DLD1 (cell line): ENCODE measurements around the gene HIRIP3.

ENCODE experiments used
- in situ Hi-C: cut with HindIII; loops from 2 replicates; pipeline ENCODE4 v1.10.0; 2017; ENCODE audit warnings: low sequenced_read_pairs

HIRIP3 gene

DNA sequence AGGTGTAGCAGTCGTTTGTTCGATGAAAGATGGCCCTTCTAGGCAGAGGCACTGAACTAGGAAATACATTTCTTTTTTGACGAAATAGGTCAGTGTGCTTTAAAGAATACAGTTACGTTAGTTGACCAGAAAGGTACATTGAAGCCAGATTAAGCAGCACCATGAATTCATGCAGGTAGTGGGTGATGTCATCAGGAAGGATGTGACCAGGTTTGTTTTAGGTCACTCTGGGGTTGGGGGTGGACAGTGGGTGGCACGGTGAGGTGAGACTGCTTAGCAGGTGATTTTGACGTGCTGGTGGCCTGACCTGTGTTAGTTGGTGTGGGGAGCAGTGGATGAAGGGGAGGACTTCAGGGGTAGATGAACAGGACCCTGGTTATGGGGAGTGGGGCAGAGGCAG lies 4.2 kb upstream of the HIRIP3 start:
- in situ Hi-C loops = no loop called here

DNA sequence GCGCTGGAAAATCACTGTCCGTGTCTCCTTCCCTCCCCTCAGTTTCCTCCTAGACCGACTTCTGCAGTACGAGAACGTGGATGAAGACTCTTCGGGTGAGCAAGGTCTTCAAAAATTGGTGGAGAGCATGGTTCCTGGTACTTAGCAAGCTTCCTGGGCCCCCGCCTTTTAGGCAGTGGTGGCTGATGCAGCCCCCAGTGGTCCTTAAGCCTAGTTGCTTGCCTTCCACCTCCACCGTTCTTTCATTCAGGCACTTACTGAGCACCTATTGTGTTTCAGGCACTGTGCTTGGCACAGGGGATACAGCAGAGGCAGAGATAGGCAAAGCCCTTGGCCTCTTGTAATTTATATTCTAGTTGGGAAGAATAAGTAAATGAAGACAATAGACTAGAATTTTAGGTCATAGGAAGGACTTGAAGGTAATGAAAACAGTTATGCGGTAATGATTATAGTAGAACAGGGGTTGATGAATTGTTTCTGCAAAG lies 1.4 kb upstream of the HIRIP3 start:
- in situ Hi-C loops = no loop called here

DNA sequence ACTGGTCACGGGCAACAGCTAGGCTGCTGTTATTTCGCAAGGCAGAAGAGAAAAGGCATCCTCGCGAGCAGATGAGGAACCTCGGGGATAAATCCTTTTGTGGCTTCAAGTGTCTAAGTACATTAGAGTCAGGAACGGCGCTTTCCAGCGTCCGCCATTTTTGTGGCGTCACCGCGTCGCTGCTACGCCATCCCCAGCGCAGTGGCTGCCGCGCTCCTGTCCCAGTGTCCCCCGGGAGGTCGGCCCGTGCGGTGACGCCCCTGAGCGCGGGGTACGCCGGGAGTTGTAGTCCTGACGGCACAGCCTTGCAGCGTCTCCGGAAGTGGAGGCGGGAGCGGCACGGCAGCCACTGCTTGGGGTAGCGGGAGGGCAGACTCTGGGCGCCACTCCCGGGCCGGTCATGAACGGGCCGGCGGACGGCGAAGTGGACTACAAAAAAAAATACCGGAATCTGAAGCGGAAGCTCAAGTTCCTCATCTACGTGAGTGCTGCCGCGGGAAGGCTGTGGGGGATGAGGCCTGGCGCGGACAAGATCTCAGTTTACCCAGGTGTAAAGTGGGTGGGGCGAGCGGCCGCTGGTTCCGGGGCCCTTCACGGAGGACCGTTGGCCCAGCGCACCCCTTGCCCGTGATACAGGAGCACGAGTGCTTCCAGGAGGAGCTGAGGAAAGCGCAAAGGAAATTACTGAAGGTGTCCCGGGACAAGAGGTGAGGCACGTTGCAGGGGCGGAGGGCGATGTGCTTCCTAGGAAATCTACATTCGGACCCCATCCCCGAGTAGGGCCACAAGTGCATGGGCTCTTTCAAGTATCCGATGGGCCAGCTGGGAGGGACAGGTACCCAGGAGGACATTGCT lies 721 bp upstream of the HIRIP3 start, which contains the start of gene INO80E:
Gene INO80E, plus strand, starts transcription at position 331 of the 855 bp plus-strand sequence. Its CDS starts 70 bp downstream, at position 401.
- in situ Hi-C loops = no loop called here

DNA sequence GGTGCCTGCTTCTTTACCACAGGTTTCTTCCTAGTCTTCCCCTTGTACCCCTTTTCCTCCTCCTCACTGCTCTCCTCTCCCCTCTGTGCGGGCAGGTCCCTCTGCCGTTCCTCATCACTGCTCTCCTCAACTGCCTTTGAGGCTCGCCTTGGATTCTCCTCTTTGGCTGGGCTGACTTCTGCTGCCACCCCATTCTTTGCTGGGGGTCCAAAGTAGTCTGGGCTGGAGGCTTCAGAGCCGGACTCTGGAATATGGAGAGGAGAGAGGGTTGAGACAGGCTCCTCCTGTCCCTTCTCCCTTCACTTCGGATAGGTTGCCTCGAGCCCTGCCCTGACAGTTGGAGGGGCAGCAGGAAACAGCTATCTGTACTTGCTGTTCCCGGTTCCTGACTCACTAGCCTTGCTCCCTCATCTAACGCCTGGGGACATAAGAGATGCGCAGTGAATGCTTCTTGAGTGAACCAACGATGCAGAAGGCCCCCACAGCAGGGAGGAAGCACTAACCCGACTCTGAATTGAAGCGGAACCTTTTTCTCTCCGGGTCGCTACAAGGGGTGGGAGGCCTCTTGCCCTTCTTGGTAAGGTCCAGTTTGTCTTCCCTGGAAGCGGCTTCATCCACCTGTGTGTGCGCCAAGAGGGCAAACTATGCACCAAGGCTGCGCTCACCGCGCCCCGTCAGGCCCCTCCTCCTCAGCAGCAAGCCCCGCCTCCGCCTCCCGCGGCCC lies 655 bp downstream of the HIRIP3 start:
- in situ Hi-C loops = no loop called here

DNA sequence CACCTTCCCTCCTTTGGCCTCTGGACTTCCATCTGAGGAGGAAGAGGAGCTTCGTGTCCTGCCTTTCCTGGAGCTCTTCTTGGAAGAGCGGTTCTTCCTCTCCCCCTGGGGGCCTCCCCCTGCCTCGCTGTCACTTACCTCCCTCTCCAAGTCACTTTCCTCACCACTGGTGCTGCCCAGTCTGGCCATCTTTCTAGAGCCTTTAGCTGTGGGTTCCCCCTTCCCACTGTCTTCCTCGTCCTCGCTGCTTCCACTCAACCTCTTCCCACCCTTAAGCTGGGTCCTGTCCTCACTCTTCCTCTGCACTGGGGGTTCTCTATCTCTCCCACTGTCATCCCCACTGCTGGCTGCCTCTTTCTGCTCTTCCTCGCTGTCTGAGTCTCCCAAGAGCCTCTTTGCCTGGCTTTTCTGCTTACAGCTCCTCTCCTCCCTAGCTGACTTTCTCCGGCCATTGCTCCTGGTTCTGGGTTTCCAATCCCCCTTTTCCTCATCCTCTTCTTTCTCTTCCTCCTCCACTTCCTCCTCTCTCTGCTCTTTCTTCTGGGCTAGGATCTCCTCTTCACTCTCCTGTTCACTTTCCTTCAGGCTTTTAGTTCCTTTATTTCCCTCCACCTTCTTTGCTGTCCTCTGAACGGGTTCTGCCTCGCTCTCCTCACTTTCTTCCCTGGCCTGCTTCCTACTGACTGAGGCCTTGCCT lies 1.4 kb downstream of the HIRIP3 start:
- in situ Hi-C loops = no loop called here

DNA sequence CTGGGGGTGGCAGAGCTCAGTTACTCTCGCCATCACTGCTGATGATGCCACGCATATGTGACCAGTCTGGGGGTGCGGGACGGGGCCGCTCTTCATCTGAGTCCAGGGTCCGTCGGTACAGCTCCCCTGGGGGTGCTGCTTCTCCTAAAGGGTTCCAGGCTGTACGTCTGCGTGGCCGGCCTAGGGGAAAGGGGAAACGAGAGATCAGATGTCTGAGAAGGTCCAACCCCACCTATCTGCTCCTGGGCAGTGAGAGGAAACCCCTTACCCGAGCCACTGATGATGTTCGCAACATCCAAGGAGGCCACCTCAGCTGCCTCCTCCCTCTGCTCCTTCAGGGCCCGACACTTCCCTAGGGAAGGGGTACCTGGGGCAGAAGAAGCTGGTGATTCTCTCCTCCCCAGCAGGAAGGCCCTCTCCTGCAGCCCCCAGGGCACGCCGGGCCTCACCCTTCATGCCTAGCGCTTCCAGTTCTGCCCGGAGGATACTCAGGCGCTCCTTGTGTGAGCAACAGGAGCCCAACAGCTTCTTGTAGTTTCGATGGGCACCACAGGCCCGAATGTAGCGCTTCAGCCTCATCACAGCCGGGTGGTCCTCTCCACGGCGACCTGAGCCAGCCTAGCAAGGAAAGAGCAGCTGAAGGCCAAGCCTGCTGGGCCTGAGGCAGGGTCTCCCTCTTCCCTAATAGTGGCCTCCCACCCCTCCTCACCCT lies 2.1 kb downstream of the HIRIP3 start:
- in situ Hi-C loops = no loop called here

DNA sequence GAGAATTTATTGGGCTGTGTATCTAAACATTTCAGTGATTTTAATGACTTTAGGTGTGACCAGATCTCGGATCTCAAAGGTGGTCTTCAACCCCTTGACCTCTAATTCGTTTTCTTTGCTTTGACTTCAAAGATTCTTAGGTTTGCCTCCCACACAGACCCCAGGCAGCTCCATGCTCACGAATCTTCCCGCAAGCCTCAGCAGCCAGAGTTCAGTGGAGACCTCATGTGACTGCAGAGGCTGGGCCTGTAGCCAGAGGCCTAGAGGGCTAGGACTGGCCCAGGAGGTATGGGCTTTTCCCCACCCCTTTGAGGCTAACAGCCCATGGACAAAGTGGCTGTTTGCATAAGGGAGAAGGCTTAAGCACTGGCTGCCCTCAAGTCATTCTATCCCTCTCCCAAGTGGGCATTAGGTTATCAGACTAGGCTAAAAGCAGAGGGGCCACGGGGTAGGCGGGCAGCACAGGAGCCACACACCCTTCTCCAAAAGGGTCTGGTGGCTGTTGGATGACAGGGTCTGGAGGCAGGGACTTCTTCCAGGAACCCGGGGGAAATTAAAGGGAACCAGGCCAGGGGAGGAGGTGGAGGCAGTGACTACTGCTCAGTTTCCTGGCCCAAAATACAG lies 3.0 kb downstream of the HIRIP3 start:
- in situ Hi-C loops = no loop called here

DNA sequence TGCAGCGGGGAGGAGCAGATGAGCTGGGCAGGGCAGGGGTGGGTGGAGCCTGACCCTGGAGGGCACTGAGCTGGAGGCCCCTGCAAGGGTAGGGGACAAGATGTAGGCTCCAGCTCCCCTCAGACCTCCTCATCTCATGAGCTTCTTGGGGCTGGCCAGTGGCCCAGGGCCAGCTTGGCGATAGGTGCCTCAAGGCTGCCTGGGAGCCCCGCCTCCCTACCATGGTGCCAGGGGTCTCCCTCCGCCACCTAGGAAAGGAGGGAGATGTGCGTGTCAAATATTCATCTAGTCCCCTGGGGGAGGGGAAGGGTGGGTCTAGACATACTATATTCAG lies 3.9 kb downstream of the HIRIP3 start:
- in situ Hi-C loops = no loop called here

DNA sequence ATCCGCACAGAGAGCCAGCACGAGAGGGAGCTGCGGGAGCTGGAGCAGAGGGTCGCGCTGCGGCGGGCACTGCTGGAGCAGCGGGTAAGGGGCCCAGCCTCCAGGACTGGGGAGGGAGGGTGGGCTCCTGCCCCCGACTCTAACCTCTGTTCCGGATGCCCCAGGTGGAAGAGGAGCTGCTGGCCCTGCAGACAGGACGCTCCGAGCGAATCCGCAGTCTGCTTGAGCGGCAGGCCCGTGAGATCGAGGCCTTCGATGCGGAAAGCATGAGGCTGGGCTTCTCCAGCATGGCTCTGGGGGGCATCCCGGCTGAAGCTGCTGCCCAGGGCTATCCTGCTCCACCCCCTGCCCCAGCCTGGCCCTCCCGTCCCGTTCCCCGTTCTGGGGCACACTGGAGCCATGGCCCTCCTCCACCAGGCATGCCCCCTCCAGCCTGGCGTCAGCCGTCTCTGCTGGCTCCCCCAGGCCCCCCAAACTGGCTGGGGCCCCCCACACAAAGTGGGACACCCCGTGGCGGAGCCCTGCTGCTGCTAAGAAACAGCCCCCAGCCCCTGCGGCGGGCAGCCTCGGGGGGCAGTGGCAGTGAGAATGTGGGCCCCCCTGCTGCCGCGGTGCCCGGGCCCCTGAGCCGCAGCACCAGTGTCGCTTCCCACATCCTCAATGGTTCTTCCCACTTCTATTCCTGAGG lies 4.4 kb downstream of the HIRIP3 start:
- in situ Hi-C loops = no loop called here

DNA sequence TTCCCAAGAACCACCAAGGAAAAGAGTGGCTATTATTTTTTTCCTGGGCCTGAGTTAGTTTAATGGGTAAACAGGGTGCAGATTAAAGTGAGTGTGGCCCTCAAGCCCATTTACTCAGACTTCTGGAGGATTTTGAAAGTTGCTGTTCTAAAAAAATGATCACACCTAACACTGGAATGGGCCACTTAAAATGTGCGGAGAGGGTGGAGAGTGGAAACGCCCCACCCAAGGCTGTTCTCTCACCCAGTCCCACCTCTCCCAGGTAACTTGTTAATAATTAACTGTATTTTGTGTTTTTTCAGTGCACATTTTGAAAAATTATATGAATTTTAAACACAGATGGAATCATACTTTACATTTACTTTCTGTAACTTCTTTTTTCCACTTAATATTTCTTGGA lies 5.4 kb downstream of the HIRIP3 start:
- in situ Hi-C loops = no loop called here

DNA sequence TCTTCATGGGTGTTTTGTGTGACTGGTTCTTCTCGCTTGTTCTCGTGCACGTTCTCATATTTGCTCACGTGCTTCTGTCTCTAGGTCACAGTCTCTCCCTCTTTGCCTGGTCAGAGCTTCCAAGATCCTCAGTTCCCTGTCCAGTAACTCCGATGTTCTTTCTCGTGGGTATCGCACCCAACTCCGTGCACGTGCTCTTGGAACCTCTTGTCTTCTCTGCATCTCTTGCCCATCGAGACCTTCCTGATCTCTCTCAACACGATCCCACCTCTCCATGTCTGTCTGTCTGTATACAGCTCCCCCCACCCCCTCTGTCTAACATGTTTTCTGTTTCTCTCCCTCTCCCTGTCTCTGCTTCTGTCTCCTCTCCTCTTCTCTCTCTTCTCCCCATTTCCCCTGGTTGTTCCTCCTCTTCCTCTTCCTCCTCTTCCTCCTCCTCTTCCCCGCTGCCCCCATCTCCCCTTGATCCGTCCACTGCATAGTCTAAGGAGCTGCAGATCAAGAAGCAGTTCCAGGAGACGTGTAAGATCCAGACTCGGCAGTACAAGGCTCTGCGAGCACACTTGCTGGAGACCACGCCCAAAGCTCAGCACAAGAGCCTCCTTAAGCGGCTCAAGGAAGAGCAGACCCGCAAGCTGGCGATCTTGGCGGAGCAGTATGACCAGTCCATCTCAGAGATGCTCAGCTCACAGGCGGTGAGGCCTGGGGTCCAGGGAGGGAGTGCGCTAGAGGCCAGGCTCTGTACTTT lies 6.1 kb downstream of the HIRIP3 start:
- in situ Hi-C loops = no loop called here

DNA sequence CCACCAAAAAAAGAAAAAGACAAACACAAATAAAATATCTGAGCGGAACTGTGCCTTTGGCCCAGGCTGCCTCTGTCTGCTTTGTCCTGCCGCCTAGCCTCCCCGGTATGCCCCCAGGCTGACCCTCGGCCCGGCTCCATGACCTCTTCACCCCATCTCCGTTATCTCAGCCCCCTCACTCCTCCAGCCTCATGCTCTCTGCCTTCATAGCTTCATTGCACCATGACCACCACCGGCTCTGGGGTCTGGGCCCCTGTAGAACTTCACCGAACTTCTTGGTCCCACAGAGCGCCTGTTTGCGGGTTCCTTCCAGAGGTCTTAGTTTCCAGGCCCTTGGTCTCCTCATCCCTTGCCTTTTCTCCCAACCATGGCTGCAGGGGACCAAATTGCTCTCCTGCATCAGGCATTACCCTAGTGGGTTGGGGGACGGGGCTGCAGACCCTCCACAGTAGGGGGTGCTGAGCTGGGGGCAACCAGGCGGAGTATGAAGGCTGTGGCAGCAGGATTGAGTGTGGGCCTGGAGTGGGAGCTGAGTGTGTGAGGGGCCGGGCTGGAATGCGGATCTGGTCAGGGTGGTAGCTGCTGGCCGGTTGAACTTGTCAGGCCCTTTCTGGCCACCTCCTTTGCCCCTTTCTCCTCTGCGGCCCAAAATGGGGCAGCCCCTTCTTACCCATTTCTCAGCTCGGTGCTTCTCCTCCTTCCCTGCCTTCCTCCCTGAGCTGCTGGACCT lies 6.9 kb downstream of the HIRIP3 start:
- in situ Hi-C loops = no loop called here

DNA sequence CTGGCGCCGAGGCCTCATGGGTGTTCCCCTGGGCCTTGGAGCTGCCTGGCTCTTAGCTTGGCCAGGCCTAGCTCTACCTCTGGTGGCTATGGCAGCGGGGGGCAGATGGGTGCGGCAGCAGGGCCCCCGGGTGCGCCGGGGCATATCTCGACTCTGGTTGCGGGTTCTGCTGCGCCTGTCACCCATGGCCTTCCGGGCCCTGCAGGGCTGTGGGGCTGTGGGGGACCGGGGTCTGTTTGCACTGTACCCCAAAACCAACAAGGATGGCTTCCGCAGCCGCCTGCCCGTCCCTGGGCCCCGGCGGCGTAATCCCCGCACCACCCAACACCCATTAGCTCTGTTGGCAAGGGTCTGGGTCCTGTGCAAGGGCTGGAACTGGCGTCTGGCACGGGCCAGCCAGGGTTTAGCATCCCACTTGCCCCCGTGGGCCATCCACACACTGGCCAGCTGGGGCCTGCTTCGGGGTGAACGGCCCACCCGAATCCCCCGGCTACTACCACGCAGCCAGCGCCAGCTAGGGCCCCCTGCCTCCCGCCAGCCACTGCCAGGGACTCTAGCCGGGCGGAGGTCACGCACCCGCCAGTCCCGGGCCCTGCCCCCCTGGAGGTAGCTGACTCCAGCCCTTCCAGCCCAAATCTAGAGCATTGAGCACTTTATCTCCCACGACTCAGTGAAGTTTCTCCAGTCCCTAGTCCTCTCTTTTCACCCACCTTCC lies 7.9 kb downstream of the HIRIP3 start:
- in situ Hi-C loops = no loop called here

DNA sequence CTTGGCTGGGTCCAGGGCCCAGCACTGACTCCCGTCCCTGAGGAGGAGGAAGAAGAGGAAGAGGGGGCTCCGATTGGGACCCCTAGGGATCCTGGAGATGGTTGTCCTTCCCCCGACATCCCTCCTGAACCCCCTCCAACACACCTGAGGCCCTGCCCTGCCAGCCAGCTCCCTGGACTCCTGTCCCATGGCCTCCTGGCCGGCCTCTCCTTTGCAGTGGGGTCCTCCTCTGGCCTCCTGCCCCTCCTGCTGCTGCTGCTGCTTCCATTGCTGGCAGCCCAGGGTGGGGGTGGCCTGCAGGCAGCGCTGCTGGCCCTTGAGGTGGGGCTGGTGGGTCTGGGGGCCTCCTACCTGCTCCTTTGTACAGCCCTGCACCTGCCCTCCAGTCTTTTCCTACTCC lies 8.5 kb downstream of the HIRIP3 start:
- in situ Hi-C loops = no loop called here

DNA sequence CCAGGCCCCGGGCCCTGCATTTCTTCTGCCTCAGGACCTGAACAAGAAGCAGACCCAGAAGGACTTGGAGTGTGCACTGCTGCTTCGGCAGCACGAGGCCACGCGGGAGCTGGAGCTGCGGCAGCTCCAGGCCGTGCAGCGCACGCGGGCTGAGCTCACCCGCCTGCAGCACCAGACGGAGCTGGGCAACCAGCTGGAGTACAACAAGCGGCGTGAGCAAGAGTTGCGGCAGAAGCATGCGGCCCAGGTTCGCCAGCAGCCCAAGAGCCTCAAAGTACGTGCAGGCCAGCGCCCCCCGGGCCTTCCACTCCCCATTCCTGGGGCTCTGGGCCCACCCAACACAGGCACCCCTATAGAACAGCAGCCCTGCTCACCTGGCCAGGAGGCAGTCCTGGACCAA lies 9.2 kb downstream of the HIRIP3 start:
- in situ Hi-C loops = no loop called here

DNA sequence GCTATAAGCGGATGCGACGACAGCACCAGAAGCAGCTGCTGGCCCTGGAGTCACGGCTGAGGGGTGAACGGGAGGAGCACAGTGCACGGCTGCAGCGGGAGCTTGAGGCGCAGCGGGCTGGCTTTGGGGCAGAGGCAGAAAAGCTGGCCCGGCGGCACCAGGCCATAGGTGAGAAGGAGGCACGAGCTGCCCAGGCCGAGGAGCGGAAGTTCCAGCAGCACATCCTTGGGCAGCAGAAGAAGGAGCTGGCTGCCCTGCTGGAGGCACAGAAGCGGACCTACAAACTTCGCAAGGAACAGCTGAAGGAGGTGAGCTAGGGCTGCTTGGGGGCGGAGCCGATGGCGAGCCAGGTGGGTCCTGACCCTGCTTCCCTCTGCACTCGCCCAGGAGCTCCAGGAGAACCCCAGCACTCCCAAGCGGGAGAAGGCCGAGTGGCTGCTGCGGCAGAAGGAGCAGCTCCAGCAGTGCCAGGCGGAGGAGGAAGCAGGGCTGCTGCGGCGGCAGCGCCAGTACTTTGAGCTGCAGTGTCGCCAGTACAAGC lies 10.1 kb downstream of the HIRIP3 start:
- in situ Hi-C loops = no loop called here

DNA sequence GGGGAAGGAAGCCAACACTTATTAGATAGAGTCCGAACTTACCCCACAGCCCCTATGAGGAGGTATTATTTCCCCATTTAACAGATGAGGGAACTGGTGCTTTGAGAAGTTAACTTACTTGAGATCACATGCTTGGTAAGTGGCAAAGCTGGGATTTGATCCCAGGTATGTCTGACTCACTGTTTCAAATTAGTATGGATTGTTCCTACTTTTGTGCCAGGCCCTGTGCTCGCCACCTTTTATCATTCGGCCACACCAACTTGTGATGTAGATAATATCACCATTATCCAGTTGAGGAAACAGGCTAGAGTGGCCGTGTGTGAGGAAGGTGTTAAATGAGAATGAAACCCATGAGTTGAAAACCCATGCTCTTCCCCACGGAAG lies 10.7 kb downstream of the HIRIP3 start:
- in situ Hi-C loops = no loop called here
